IMR-90 (cell line): ENCODE data around the gene ZNF618.

ENCODE experiments used
- CTCF ChIP-seq: conservative IDR thresholded peaks from 2 replicates; pipeline ENCODE4 v1.5.1; 2012; ENCODE audit warnings: mild to moderate bottlenecking, low read depth, low read length, improper control_type of control experiment
- POLR2A ChIP-seq: IDR thresholded peaks from 2 replicates; pipeline ENCODE4 v1.6.1; 2012; ENCODE audit warnings: mild to moderate bottlenecking, low read depth, low read length
- USF2 ChIP-seq: fragments of 150-350 bp; IDR thresholded peaks from 2 replicates; pipeline ENCODE4 v1.6.1; 2017; ENCODE audit warnings: mild to moderate bottlenecking, antibody characterized with exemption, low read length, low read depth

- TF ChIP-seq USF2 (no peak), POLR2A (no peak), CTCF (no peak)
These were observed 140.0 kb downstream of the ZNF618 start for GRCh38 chr9:114016101-114016500.
